ENCODE results near the gene PRICKLE2. TPM values are rescaled to one million over a fixed set of nuclear protein-coding genes. Genes with fewer than 3 reads are reported as not detected.

PRICKLE2 gene
- total RNA-seq, 1 donor = 0.63 TPM

- Histone ChIP-seq H3K4me1 (ENCODE audit: insufficient read depth, low read length) (no peaks in the 10 kb centered on the region), H3K4me3 (ENCODE audit: low read length) (no peak overlapping the region), H3K9me3 (ENCODE audit: low read depth, low read length) (no peaks in the 10 kb centered on the region), H3K27me3 (ENCODE audit: insufficient read depth, low read length) (peaks cover 10% of the 10 kb centered on the region)
Measured at GRCh38 chr3:64262574-64263114, 37.4 kb upstream of the PRICKLE2 start.

DNA sequence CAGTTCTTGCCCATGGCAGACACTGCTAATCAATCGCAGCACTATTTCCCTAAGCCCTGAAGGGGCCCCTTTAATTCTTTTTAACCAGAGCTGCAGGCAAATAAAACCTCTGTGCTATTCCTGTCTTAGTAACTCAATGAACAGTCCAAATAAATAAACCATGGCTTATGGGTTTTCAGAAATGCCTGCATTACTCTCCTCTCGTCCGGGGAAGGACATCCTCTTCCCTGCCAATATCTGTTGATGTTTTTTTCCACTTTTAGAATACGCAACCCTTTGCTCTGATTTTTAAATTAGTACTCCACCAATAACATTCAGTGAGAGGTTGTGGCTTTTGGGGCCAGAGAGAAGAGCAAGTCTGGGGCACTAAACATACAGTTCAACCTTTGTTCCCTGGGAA, 35.2 kb upstream of the PRICKLE2 start:
- no peaks in the 10 kb centered on the region for H3K9me3 ChIP-seq (ENCODE audit: low read depth, low read length)
- no peaks in the 10 kb centered on the region for H3K27me3 ChIP-seq (ENCODE audit: insufficient read depth, low read length)
- no peak overlapping the region for H3K4me3 ChIP-seq (ENCODE audit: low read length)
- H3K4me1 ChIP-seq (ENCODE audit: insufficient read depth, low read length) = no peaks in the 10 kb centered on the region

GRCh38 chr3:64259636-64260035, 34.4 kb upstream of the PRICKLE2 start:
- no peaks in the 10 kb centered on the region for H3K4me1 ChIP-seq (ENCODE audit: insufficient read depth, low read length)
- H3K27me3 ChIP-seq (ENCODE audit: insufficient read depth, low read length) = no peaks in the 10 kb centered on the region
- H3K9me3 ChIP-seq (ENCODE audit: low read depth, low read length) = no peaks in the 10 kb centered on the region
- no peak overlapping the region for H3K4me3 ChIP-seq (ENCODE audit: low read length)

GRCh38 chr3:64257100-64257755, 32.0 kb upstream of the PRICKLE2 start:
- H3K4me1 ChIP-seq (ENCODE audit: insufficient read depth, low read length) = no peaks in the 10 kb centered on the region
- H3K4me3 ChIP-seq (ENCODE audit: low read length) = no peak overlapping the region
- no peaks in the 10 kb centered on the region for H3K27me3 ChIP-seq (ENCODE audit: insufficient read depth, low read length)
- H3K9me3 ChIP-seq (ENCODE audit: low read depth, low read length) = no peaks in the 10 kb centered on the region

DNA sequence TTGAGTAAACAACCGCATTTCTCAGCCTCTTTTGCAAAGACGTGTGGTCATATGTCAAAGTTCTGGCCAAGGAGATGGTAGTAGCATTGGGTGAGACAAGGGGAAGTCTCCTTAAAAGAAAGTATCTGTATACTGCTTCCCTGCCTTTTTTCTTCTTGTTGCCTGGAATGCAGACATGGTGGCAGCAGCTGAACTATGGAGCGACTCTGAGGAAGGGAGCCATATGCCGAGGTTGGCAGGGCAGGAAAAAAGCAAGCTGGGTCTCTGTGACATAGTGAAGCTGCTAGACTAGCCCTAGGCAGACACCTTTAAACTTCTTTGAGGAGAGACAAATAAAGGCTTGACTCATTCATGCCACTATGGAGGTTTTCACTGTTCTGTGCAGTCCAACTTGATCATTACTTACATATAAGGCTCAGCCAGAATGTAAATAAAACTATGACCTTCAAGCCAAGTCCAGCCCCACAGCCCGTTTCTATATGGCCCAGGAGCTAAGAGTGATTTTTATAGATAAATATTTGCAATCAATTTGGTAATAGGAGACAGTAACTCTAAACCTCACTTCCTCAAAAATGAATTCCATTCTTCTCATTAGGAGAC, 30.6 kb upstream of the PRICKLE2 start:
- Histone ChIP-seq H3K27me3 (ENCODE audit: insufficient read depth, low read length) (no peaks in the 10 kb centered on the region), H3K9me3 (ENCODE audit: low read depth, low read length) (no peaks in the 10 kb centered on the region), H3K4me3 (ENCODE audit: low read length) (no peak overlapping the region), H3K4me1 (ENCODE audit: insufficient read depth, low read length) (no peaks in the 10 kb centered on the region)

GRCh38 chr3:64254443-64254842, 29.2 kb upstream of the PRICKLE2 start:
- no peak overlapping the region for H3K4me3 ChIP-seq (ENCODE audit: low read length)
- no peaks in the 10 kb centered on the region for H3K9me3 ChIP-seq (ENCODE audit: low read depth, low read length)
- no peaks in the 10 kb centered on the region for H3K4me1 ChIP-seq (ENCODE audit: insufficient read depth, low read length)
- no peaks in the 10 kb centered on the region for H3K27me3 ChIP-seq (ENCODE audit: insufficient read depth, low read length)

- Histone ChIP-seq H3K4me1 (ENCODE audit: insufficient read depth, low read length) (no peaks in the 10 kb centered on the region), H3K27me3 (ENCODE audit: insufficient read depth, low read length) (no peaks in the 10 kb centered on the region), H3K9me3 (ENCODE audit: low read depth, low read length) (no peaks in the 10 kb centered on the region), H3K4me3 (ENCODE audit: low read length) (no peak overlapping the region)
Measured at GRCh38 chr3:64253689-64254088, 28.4 kb upstream of the PRICKLE2 start.

- Histone ChIP-seq H3K9me3 (ENCODE audit: low read depth, low read length) (no peaks in the 10 kb centered on the region), H3K27me3 (ENCODE audit: insufficient read depth, low read length) (no peaks in the 10 kb centered on the region), H3K4me1 (ENCODE audit: insufficient read depth, low read length) (no peaks in the 10 kb centered on the region), H3K4me3 (ENCODE audit: low read length) (no peak overlapping the region)
Measured at GRCh38 chr3:64251019-64251418, 25.8 kb upstream of the PRICKLE2 start.

DNA sequence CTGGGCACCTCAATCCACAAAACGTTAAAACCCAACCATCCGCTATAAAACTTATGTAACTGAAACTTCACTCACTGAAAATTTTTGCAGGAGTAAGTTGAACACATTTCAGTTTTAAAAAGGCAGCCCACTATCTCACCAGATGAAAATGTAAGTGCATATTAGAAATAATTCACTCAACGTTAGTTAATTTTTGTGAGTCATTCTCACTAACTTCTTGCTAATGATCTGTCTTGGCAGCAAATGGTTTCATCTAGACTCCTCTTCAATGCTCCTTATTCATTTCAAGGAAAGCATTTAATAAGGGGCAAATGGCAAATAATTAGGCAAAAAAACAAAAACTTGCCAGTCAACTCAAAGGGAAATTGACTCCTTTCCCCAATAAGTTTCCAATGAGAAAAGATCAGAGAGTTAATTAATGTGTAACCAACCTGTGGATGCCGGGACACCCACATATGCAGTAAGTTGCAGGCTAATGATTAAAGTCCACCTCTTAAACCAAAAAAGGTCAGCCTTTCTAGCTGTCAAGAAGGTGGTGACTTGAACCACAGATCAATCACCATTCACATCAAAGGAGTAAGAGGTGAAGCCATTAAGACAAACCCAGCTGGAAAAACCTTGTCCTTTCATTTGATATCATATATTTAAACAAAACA, 22.9 kb upstream of the PRICKLE2 start:
- no peak overlapping the region for H3K4me3 ChIP-seq (ENCODE audit: low read length)
- no peaks in the 10 kb centered on the region for H3K27me3 ChIP-seq (ENCODE audit: insufficient read depth, low read length)
- H3K9me3 ChIP-seq (ENCODE audit: low read depth, low read length) = no peaks in the 10 kb centered on the region
- no peaks in the 10 kb centered on the region for H3K4me1 ChIP-seq (ENCODE audit: insufficient read depth, low read length)

DNA sequence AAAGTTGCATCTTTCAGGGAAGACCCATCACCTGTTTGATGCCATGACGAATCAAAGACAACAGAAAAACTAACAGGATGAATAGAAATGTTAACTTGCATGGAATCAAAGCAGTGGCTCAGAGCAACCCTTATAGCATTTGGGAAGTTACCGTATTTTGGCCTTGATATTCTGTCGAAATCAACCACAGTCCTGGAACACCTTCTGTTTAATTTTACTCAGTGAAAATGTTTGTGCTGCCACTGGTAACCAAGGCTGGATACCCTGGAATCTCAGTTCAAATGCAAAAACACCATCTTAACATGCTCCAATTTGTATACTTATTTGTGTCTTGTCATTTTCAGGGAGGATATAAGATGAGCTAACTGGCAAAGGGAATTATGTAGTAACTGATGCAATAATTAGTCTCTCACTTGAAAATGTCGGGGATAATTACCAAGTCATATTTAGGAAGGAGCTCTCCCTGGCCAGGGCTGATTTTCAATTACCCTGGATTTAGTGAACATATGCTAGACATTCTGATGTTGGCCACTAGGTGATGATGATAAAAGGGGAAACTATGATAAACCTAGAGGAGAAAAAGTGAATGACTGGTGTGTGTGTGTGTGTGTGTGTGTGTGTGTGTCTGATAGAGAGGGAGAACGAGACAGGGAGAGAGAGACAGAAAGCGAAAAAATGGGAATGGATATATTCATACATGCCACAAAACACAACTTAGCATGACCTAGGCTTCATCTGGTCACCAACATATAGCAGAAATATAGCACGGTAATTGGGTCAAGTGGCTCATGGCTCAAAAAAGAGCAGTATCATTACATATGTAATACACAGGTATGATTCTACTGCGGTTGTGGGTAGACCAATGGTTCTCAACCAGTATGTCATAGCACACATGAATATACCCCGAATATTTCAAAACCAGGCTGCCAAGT, 19.0 kb upstream of the PRICKLE2 start:
- no peak overlapping the region for H3K4me3 ChIP-seq (ENCODE audit: low read length)
- no peaks in the 10 kb centered on the region for H3K4me1 ChIP-seq (ENCODE audit: insufficient read depth, low read length)
- H3K9me3 ChIP-seq (ENCODE audit: low read depth, low read length) = no peaks in the 10 kb centered on the region

DNA sequence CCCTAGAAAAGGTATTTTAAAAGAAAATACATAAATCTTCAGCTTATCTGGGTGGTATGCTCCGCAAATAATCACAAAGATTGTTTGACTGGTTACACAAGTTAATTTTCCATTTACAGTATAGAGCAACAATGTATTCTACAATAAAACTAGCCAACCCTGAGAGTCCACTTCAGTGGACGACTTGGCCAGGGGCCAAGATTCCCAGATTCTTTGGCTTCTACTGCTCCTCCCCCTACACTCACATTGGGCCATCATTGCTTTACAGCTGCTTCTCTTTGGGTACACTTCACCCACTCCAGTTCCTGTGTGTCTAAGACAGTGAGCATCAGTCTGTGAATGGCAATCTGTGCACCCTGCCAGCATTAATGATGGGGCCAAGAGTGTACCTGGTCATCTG, 17.2 kb upstream of the PRICKLE2 start:
- Histone ChIP-seq H3K4me1 (ENCODE audit: insufficient read depth, low read length) (no peaks in the 10 kb centered on the region), H3K27me3 (ENCODE audit: insufficient read depth, low read length) (no peaks in the 10 kb centered on the region), H3K4me3 (ENCODE audit: low read length) (no peak overlapping the region), H3K9me3 (ENCODE audit: low read depth, low read length) (no peaks in the 10 kb centered on the region)

More for the DNA sequence above, 19.0 kb upstream of the PRICKLE2 start:
- H3K27me3 ChIP-seq (ENCODE audit: insufficient read depth, low read length) = no peaks in the 10 kb centered on the region

- Histone ChIP-seq H3K9me3 (ENCODE audit: low read depth, low read length) (no peaks in the 10 kb centered on the region), H3K4me3 (ENCODE audit: low read length) (no peak overlapping the region), H3K27me3 (ENCODE audit: insufficient read depth, low read length) (no peaks in the 10 kb centered on the region), H3K4me1 (ENCODE audit: insufficient read depth, low read length) (no peaks in the 10 kb centered on the region)
Measured at GRCh38 chr3:64240959-64241358, 15.7 kb upstream of the PRICKLE2 start.

GRCh38 chr3:64240396-64240795, 15.1 kb upstream of the PRICKLE2 start:
- no peaks in the 10 kb centered on the region for H3K9me3 ChIP-seq (ENCODE audit: low read depth, low read length)
- no peak overlapping the region for H3K4me3 ChIP-seq (ENCODE audit: low read length)
- no peaks in the 10 kb centered on the region for H3K27me3 ChIP-seq (ENCODE audit: insufficient read depth, low read length)
- no peaks in the 10 kb centered on the region for H3K4me1 ChIP-seq (ENCODE audit: insufficient read depth, low read length)

- Histone ChIP-seq H3K4me3 (ENCODE audit: low read length) (no peak overlapping the region), H3K27me3 (ENCODE audit: insufficient read depth, low read length) (no peaks in the 10 kb centered on the region), H3K9me3 (ENCODE audit: low read depth, low read length) (no peaks in the 10 kb centered on the region), H3K4me1 (ENCODE audit: insufficient read depth, low read length) (no peaks in the 10 kb centered on the region)
Measured at GRCh38 chr3:64239841-64240240, 14.6 kb upstream of the PRICKLE2 start.

Data from mononuclear cell (primary cell).